SK-N-SH treated with all-trans-retinoic acid at 6 μM for 48 hours (cell line): ENCODE results near the gene ANXA7.

Experiments
- ATAC-seq: fragments of 200-7000 bp; cut with Tn5 transposase; 3 replicates; pipeline ENCODE4 v1.9.1; 2020; ENCODE audit warnings: mild to moderate bottlenecking, moderate library complexity
- ARNTL ChIP-seq: fragments of 450-650 bp; formaldehyde crosslinking; IDR thresholded peaks from 2 replicates; pipeline ENCODE4 v1.5.0; 2020; ENCODE audit warnings: low read depth, mild to moderate bottlenecking, moderate library complexity, borderline replicate concordance
- BACH2 ChIP-seq: fragments of 250-450 bp; sonication (Bioruptor Pico); IDR thresholded peaks from 2 replicates; pipeline ENCODE4 v1.9.0; 2021; ENCODE audit warnings: mild to moderate bottlenecking, borderline replicate concordance
- CSDC2 ChIP-seq: fragments of 250-450 bp; sonication (Bioruptor Pico); IDR thresholded peaks from 2 replicates; pipeline ENCODE4 v1.5.0; 2020; ENCODE audit warnings: mild to moderate bottlenecking, moderate library complexity
- ESRRG ChIP-seq: fragments of 250-450 bp; sonication (Bioruptor Pico); IDR thresholded peaks from 2 replicates; pipeline ENCODE4 v1.6.1; 2021; ENCODE audit warnings: mild to moderate bottlenecking
- GLIS3 ChIP-seq: fragments of 250-450 bp; sonication (Bioruptor Pico); IDR thresholded peaks from 2 replicates; pipeline ENCODE4 v1.5.0; 2020; ENCODE audit warnings: mild to moderate bottlenecking, moderate library complexity
- OSR1 ChIP-seq: fragments of 250-450 bp; sonication (Bioruptor Pico); IDR thresholded peaks from 2 replicates; pipeline ENCODE4 v1.8.0; 2022; ENCODE audit warnings: moderate library complexity, mild to moderate bottlenecking, inconsistent platforms
- PPARA ChIP-seq: fragments of 250-450 bp; sonication (Bioruptor Pico); IDR thresholded peaks from 2 replicates; pipeline ENCODE4 v1.5.0; 2020; ENCODE audit warnings: mild to moderate bottlenecking, borderline replicate concordance
- RARB ChIP-seq: fragments of 250-450 bp; sonication (Bioruptor Pico); IDR thresholded peaks from 2 replicates; pipeline ENCODE4 v1.8.0; 2021; ENCODE audit warnings: mild to moderate bottlenecking, moderate library complexity
- SNAI2 ChIP-seq: fragments of 250-450 bp; sonication (Bioruptor Pico); IDR thresholded peaks from 2 replicates; pipeline ENCODE4 v1.5.0; 2020; ENCODE audit warnings: mild to moderate bottlenecking, moderate library complexity
- TCF4 ChIP-seq: fragments of 250-450 bp; sonication (Bioruptor Pico); IDR thresholded peaks from 2 replicates; pipeline ENCODE4 v1.8.0; 2021; ENCODE audit warnings: mild to moderate bottlenecking, moderate library complexity, borderline replicate concordance
- TOX ChIP-seq: fragments of 250-450 bp; sonication (Bioruptor Pico); IDR thresholded peaks from 2 replicates; pipeline ENCODE4 v1.8.0; 2021; ENCODE audit warnings: mild to moderate bottlenecking, moderate library complexity, borderline replicate concordance
- ZC3H10 ChIP-seq: fragments of 250-450 bp; sonication (Bioruptor Pico); IDR thresholded peaks from 2 replicates; pipeline ENCODE4 v1.5.1; 2021; ENCODE audit warnings: mild to moderate bottlenecking, moderate library complexity
- ZFP3 ChIP-seq: fragments of 250-450 bp; sonication (Bioruptor Pico); IDR thresholded peaks from 2 replicates; pipeline ENCODE4 v1.5.0; 2020; ENCODE audit warnings: mild to moderate bottlenecking, moderate library complexity
- ZFP30 ChIP-seq: fragments of 450-650 bp; formaldehyde crosslinking; IDR thresholded peaks from 2 replicates; pipeline ENCODE4 v1.5.0; 2022; ENCODE audit warnings: mild to moderate bottlenecking, moderate library complexity
- ZNF565 ChIP-seq: fragments of 450-650 bp; formaldehyde crosslinking; conservative IDR thresholded peaks from 2 replicates; pipeline ENCODE4 v1.5.0; 2020; ENCODE audit warnings: low read depth, mild to moderate bottlenecking, moderate library complexity
- ZNF70 ChIP-seq: fragments of 450-650 bp; formaldehyde crosslinking; IDR thresholded peaks from 2 replicates; pipeline ENCODE4 v1.5.0; 2020; ENCODE audit warnings: mild to moderate bottlenecking, moderate library complexity
- TF ChIP-seq, protein P1 (sequence below): fragments of 250-450 bp; sonication (Bioruptor Pico); IDR thresholded peaks from 2 replicates; pipeline ENCODE4 v1.8.0; 2020; ENCODE audit warnings: mild to moderate bottlenecking, moderate library complexity, borderline replicate concordance
- TF ChIP-seq, protein P2 (sequence below): fragments of 250-450 bp; sonication (Bioruptor Pico); IDR thresholded peaks from 2 replicates; pipeline ENCODE4 v1.5.1; 2020; ENCODE audit warnings: low read depth, mild to moderate bottlenecking, moderate library complexity
- TF ChIP-seq, protein P3 (sequence below): fragments of 250-450 bp; sonication (Bioruptor Pico); IDR thresholded peaks from 2 replicates; pipeline ENCODE4 v1.5.0; 2020; ENCODE audit warnings: mild to moderate bottlenecking, moderate library complexity
- TF ChIP-seq, protein P4 (sequence below): fragments of 250-450 bp; sonication (Bioruptor Pico); IDR thresholded peaks from 2 replicates; pipeline ENCODE4 v1.5.1; 2021; ENCODE audit warnings: mild to moderate bottlenecking, moderate library complexity
- TF ChIP-seq, protein P5 (sequence below): fragments of 250-450 bp; sonication (Bioruptor Pico); IDR thresholded peaks from 2 replicates; pipeline ENCODE4 v1.8.0; 2021; ENCODE audit warnings: low read depth, mild to moderate bottlenecking, moderate library complexity, borderline replicate concordance

Gene ANXA7

DNA sequence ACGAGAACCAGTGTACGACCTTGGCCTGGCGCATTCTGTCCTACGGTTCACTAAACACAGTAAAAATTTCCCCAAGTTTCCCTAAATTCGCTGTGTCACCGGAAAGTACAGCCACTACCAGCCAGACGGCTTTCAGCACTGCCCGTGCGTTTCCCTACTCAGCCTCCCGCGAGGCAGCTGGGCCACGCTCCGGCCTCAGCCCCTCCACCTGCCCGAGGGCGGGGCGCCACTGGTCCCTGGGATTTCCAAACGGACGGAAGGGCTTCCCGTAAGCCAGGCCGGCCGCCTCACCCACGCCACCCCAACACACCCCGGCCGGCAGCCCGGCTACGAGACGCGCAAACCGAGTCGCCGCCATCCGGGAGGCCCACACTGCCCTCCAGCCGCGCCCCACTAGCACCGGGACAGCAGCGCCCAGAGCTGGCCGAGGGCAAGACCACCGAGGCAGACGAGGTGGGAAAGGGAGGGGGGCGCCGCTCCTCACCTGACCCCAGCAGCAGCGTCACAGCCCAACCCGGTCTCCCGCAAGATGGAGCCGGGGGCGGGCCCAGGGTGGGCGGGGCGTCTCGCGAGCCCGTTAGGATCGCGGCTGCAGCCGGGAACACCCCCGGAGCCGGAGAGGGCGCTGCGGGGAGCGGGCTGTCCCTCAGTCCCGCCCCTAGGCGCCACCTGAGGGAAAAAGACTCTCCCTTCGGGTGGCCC, at the start of gene ANXA7:
TSS of gene ANXA7 (minus strand) at position 531 of the 702 bp plus-strand sequence. CDS start 13,202 bp downstream, outside the sequence.
- TF ChIP-seq, protein P1, sequence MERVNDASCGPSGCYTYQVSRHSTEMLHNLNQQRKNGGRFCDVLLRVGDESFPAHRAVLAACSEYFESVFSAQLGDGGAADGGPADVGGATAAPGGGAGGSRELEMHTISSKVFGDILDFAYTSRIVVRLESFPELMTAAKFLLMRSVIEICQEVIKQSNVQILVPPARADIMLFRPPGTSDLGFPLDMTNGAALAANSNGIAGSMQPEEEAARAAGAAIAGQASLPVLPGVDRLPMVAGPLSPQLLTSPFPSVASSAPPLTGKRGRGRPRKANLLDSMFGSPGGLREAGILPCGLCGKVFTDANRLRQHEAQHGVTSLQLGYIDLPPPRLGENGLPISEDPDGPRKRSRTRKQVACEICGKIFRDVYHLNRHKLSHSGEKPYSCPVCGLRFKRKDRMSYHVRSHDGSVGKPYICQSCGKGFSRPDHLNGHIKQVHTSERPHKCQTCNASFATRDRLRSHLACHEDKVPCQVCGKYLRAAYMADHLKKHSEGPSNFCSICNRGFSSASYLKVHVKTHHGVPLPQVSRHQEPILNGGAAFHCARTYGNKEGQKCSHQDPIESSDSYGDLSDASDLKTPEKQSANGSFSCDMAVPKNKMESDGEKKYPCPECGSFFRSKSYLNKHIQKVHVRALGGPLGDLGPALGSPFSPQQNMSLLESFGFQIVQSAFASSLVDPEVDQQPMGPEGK, result no peak
- TF ChIP-seq ZFP3 (CRISPR knock-in tag) (no peak), ZNF70 (no peak), ZNF565 (CRISPR knock-in tag) (no peak), RARB (CRISPR knock-in tag) (no peak), OSR1 (no peak), SNAI2 (no peak), GLIS3 (CRISPR knock-in tag) (no peak), BACH2 (CRISPR knock-in tag) (no peak), ESRRG (CRISPR knock-in tag) (no peak), ARNTL (CRISPR knock-in tag) (no peak), TCF4 (CRISPR knock-in tag) (no peak), ZC3H10 (CRISPR knock-in tag) (no peak)
- TF ChIP-seq, protein P2, sequence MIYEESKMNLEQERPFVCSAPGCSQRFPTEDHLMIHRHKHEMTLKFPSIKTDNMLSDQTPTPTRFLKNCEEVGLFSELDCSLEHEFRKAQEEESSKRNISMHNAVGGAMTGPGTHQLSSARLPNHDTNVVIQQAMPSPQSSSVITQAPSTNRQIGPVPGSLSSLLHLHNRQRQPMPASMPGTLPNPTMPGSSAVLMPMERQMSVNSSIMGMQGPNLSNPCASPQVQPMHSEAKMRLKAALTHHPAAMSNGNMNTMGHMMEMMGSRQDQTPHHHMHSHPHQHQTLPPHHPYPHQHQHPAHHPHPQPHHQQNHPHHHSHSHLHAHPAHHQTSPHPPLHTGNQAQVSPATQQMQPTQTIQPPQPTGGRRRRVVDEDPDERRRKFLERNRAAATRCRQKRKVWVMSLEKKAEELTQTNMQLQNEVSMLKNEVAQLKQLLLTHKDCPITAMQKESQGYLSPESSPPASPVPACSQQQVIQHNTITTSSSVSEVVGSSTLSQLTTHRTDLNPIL (CRISPR knock-in tag), result no peak
- TF ChIP-seq, protein P3, sequence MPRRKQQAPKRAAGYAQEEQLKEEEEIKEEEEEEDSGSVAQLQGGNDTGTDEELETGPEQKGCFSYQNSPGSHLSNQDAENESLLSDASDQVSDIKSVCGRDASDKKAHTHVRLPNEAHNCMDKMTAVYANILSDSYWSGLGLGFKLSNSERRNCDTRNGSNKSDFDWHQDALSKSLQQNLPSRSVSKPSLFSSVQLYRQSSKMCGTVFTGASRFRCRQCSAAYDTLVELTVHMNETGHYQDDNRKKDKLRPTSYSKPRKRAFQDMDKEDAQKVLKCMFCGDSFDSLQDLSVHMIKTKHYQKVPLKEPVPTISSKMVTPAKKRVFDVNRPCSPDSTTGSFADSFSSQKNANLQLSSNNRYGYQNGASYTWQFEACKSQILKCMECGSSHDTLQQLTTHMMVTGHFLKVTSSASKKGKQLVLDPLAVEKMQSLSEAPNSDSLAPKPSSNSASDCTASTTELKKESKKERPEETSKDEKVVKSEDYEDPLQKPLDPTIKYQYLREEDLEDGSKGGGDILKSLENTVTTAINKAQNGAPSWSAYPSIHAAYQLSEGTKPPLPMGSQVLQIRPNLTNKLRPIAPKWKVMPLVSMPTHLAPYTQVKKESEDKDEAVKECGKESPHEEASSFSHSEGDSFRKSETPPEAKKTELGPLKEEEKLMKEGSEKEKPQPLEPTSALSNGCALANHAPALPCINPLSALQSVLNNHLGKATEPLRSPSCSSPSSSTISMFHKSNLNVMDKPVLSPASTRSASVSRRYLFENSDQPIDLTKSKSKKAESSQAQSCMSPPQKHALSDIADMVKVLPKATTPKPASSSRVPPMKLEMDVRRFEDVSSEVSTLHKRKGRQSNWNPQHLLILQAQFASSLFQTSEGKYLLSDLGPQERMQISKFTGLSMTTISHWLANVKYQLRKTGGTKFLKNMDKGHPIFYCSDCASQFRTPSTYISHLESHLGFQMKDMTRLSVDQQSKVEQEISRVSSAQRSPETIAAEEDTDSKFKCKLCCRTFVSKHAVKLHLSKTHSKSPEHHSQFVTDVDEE (CRISPR knock-in tag), result no peak
- TF ChIP-seq, all 23 proteins: peak for 0
- ATAC-seq, result peak; percentile 98

DNA sequence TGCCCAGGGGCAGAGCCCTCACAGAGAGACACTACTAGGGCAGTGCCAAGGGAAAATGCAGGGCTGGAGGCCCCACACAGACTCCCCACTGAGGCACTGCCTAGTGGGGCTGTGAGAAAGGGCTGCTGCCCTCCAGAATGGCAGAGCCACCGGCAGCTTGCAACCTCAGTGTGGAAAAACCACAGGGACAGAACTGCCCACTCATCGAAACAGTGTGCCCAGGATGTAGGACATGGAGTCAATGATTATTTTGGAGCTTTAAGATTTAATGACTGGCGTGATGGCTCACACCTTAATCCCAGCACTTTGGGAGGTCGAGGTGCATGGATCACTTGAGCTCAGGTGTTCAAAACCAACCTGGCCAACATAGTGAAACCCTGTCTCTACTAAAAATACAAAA, 47.0 kb upstream of the ANXA7 start:
- TF ChIP-seq ZFP3 (CRISPR knock-in tag) (no peak), ZNF70 (no peak), ESRRG (CRISPR knock-in tag) (no peak), ZFP30 (no peak), RARB (CRISPR knock-in tag) (no peak), BACH2 (CRISPR knock-in tag) (no peak), CSDC2 (CRISPR knock-in tag) (no peak), SNAI2 (no peak), GLIS3 (CRISPR knock-in tag) (no peak), ZNF565 (CRISPR knock-in tag) (no peak), TOX (CRISPR knock-in tag) (no peak), PPARA (CRISPR knock-in tag) (no peak), ZC3H10 (CRISPR knock-in tag) (no peak), ARNTL (CRISPR knock-in tag) (no peak)
- TF ChIP-seq, protein P3 (CRISPR knock-in tag), result no peak
- TF ChIP-seq, protein P1, result no peak
- TF ChIP-seq, protein P4, sequence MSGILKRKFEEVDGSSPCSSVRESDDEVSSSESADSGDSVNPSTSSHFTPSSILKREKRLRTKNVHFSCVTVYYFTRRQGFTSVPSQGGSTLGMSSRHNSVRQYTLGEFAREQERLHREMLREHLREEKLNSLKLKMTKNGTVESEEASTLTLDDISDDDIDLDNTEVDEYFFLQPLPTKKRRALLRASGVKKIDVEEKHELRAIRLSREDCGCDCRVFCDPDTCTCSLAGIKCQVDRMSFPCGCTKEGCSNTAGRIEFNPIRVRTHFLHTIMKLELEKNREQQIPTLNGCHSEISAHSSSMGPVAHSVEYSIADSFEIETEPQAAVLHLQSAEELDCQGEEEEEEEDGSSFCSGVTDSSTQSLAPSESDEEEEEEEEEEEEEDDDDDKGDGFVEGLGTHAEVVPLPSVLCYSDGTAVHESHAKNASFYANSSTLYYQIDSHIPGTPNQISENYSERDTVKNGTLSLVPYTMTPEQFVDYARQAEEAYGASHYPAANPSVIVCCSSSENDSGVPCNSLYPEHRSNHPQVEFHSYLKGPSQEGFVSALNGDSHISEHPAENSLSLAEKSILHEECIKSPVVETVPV (CRISPR knock-in tag), result no peak
- TF ChIP-seq, protein P5, sequence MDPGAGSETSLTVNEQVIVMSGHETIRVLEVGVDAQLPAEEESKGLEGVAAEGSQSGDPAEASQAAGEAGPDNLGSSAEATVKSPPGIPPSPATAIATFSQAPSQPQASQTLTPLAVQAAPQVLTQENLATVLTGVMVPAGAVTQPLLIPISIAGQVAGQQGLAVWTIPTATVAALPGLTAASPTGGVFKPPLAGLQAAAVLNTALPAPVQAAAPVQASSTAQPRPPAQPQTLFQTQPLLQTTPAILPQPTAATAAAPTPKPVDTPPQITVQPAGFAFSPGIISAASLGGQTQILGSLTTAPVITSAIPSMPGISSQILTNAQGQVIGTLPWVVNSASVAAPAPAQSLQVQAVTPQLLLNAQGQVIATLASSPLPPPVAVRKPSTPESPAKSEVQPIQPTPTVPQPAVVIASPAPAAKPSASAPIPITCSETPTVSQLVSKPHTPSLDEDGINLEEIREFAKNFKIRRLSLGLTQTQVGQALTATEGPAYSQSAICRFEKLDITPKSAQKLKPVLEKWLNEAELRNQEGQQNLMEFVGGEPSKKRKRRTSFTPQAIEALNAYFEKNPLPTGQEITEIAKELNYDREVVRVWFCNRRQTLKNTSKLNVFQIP (CRISPR knock-in tag), result no peak
- TF ChIP-seq, all 23 proteins: peak for 0
- ATAC-seq, result no peak
